T-helper 1 cell treated with Interleukin-12 subunit alpha and Interleukin-12 subunit beta and Interleukin-4 antibody, amounts not matched to agents 30 μg/mL and 1 μg/mL, for 36 hours (primary cell): ENCODE data around the gene HLA-DOA.
A peak's percentile ranks its signal among the peaks of the same experiment; 100 is the strongest.

ENCODE experiments used
- H3K27ac Mint-ChIP-seq: one replicate; pipeline ENCODE4 v1.8.0; 2021; ENCODE audit warnings: mild to moderate bottlenecking, mixed read lengths
- H3K27me3 Mint-ChIP-seq: one replicate; pipeline ENCODE4 v1.8.0; 2021; ENCODE audit warnings: low read depth, mixed read lengths
- H3K36me3 Mint-ChIP-seq: one replicate; pipeline ENCODE4 v1.8.0; 2021; ENCODE audit warnings: low read depth, mixed read lengths
- H3K4me1 Mint-ChIP-seq: one replicate; pipeline ENCODE4 v1.8.0; 2021; ENCODE audit warnings: low read depth, mixed read lengths
- H3K4me3 Mint-ChIP-seq: one replicate; pipeline ENCODE4 v1.8.0; 2021; ENCODE audit warnings: mild to moderate bottlenecking, moderate library complexity, mixed read lengths
- H3K9me3 Mint-ChIP-seq: one replicate; pipeline ENCODE4 v1.8.0; 2021; ENCODE audit warnings: mixed read lengths

The HLA-DOA gene

GRCh38 chr6:32968093-32968866 lies 41.1 kb downstream of the HLA-DOA start, which contains the start of gene BRD2:
Gene BRD2 (plus strand): TSS chr6:32968594. CDS start chr6:32972899, 4,305 bp downstream.
- no peaks in the 10 kb centered on the region for H3K9me3 Mint-ChIP-seq
- peaks cover 36% of the 10 kb centered on the region for H3K36me3 Mint-ChIP-seq
- H3K27ac Mint-ChIP-seq = peak within 1 kb of the TSS; percentile 87
- H3K4me3 Mint-ChIP-seq = peak within 1 kb of the TSS; percentile 93
- peaks cover 25% of the 10 kb centered on the region for H3K4me1 Mint-ChIP-seq
- no peaks in the 10 kb centered on the region for H3K27me3 Mint-ChIP-seq

- Mint-ChIP-seq H3K27me3 (no peaks in the 10 kb centered on the region), H3K36me3 (peaks cover 27% of the 10 kb centered on the region), H3K9me3 (no peaks in the 10 kb centered on the region), H3K4me1 (peaks cover 28% of the 10 kb centered on the region), H3K4me3 (peak overlapping the region; percentile 93), H3K27ac (peak overlapping the region; percentile 87)
Measured at GRCh38 chr6:32967151-32968091, 42.0 kb downstream of the HLA-DOA start.

- peaks cover 31% of the 10 kb centered on the region for H3K4me1 Mint-ChIP-seq
- H3K4me3 Mint-ChIP-seq = no peak overlapping the region
- H3K27me3 Mint-ChIP-seq = peaks cover 4% of the 10 kb centered on the region
- no peak overlapping the region for H3K27ac Mint-ChIP-seq
- H3K9me3 Mint-ChIP-seq = no peaks in the 10 kb centered on the region
- peaks cover 8% of the 10 kb centered on the region for H3K36me3 Mint-ChIP-seq
Measured at GRCh38 chr6:32964776-32965175, 44.6 kb downstream of the HLA-DOA start.

GRCh38 chr6:32963866-32964265 lies 45.5 kb downstream of the HLA-DOA start:
- H3K4me1 Mint-ChIP-seq = peaks cover 31% of the 10 kb centered on the region

GRCh38 chr6:32962213-32962826 lies 47.1 kb downstream of the HLA-DOA start:
- no peak overlapping the region for H3K4me3 Mint-ChIP-seq
- H3K4me1 Mint-ChIP-seq = peaks cover 27% of the 10 kb centered on the region
- H3K27ac Mint-ChIP-seq = no peak overlapping the region
- no peaks in the 10 kb centered on the region for H3K9me3 Mint-ChIP-seq
- H3K36me3 Mint-ChIP-seq = peaks cover 2% of the 10 kb centered on the region
- H3K27me3 Mint-ChIP-seq = peaks cover 4% of the 10 kb centered on the region

More at GRCh38 chr6:32963866-32964265, 45.5 kb downstream of the HLA-DOA start:
- Mint-ChIP-seq H3K36me3 (peaks cover 5% of the 10 kb centered on the region), H3K27me3 (peaks cover 4% of the 10 kb centered on the region), H3K27ac (no peak overlapping the region), H3K9me3 (no peaks in the 10 kb centered on the region), H3K4me3 (no peak overlapping the region)

- no peaks in the 10 kb centered on the region for H3K9me3 Mint-ChIP-seq
- no peak overlapping the region for H3K27ac Mint-ChIP-seq
- peaks cover 2% of the 10 kb centered on the region for H3K36me3 Mint-ChIP-seq
- no peak overlapping the region for H3K4me3 Mint-ChIP-seq
- peaks cover 14% of the 10 kb centered on the region for H3K4me1 Mint-ChIP-seq
- peaks cover 4% of the 10 kb centered on the region for H3K27me3 Mint-ChIP-seq
Measured at GRCh38 chr6:32960563-32960962, 48.8 kb downstream of the HLA-DOA start.

- no peak overlapping the region for H3K27ac Mint-ChIP-seq
- no peak overlapping the region for H3K4me3 Mint-ChIP-seq
- H3K36me3 Mint-ChIP-seq = peaks cover 4% of the 10 kb centered on the region
- H3K27me3 Mint-ChIP-seq = peaks cover 1% of the 10 kb centered on the region
- H3K9me3 Mint-ChIP-seq = no peaks in the 10 kb centered on the region
- H3K4me1 Mint-ChIP-seq = peaks cover 35% of the 10 kb centered on the region
Measured at GRCh38 chr6:32956176-32956575, 53.2 kb downstream of the HLA-DOA start.

- peaks cover 34% of the 10 kb centered on the region for H3K4me1 Mint-ChIP-seq
- H3K27me3 Mint-ChIP-seq = no peaks in the 10 kb centered on the region
- no peak overlapping the region for H3K4me3 Mint-ChIP-seq
- no peaks in the 10 kb centered on the region for H3K9me3 Mint-ChIP-seq
- H3K27ac Mint-ChIP-seq = peak overlapping the region; percentile 32
- H3K36me3 Mint-ChIP-seq = peaks cover 4% of the 10 kb centered on the region
Measured at GRCh38 chr6:32954986-32955802, 54.2 kb downstream of the HLA-DOA start.

- no peaks in the 10 kb centered on the region for H3K9me3 Mint-ChIP-seq
- H3K4me3 Mint-ChIP-seq = no peak overlapping the region
- H3K27ac Mint-ChIP-seq = no peak overlapping the region
- H3K36me3 Mint-ChIP-seq = peaks cover 12% of the 10 kb centered on the region
- no peaks in the 10 kb centered on the region for H3K27me3 Mint-ChIP-seq
- peaks cover 39% of the 10 kb centered on the region for H3K4me1 Mint-ChIP-seq
Measured at GRCh38 chr6:32954267-32954666, 55.1 kb downstream of the HLA-DOA start.
